Measurements from ENCODE around the gene CDK2AP2.
A peak's percentile ranks its signal among the peaks of the same experiment; 100 is the strongest.
"Not testable (repeated sequence)": the region's sequence is repeated elsewhere in the genome, so short reads cannot be mapped to it uniquely, and the experiment has no call there.

CDK2AP2 gene

GRCh38 chr11:67472882-67473281 is 35.1 kb downstream of the CDK2AP2 start:
- H3K4me1 ChIP-seq (ENCODE audit: control insufficient read depth, insufficient read depth, low read length), result no peaks in the 10 kb centered on the region; the same call in 1 of the 2 replicates
- no peaks in the 10 kb centered on the region for H3K36me3 ChIP-seq (ENCODE audit: control insufficient read depth, insufficient read depth, low read length)
- no CpG with 5 or more reads among the region's 7 CpGs for WGBS (ENCODE audit: insufficient coverage, insufficient read length)
- no peak overlapping the region for H3K4me3 ChIP-seq (ENCODE audit: low read length)
- no peaks in the 10 kb centered on the region for H3K27me3 ChIP-seq (ENCODE audit: control insufficient read depth, insufficient read depth, low read length)
- no peak for DNase-seq (ENCODE audit: low read depth, low spot score)
- H3K27ac ChIP-seq (ENCODE audit: low read length), result no peak overlapping the region
- no peaks in the 10 kb centered on the region for H3K9me3 ChIP-seq (ENCODE audit: control insufficient read depth, insufficient read depth, low read length)

GRCh38 chr11:67470337-67471002 is 37.5 kb downstream of the CDK2AP2 start:
- H3K4me1 ChIP-seq (ENCODE audit: control insufficient read depth, insufficient read depth, low read length), result no peaks in the 10 kb centered on the region; the same call in 1 of the 2 replicates
- DNase-seq (ENCODE audit: low read depth, low spot score), result no peak
- no peak overlapping the region for H3K27ac ChIP-seq (ENCODE audit: low read length)
- no CpG with 5 or more reads among the region's 8 CpGs for WGBS (ENCODE audit: insufficient coverage, insufficient read length)
- no peaks in the 10 kb centered on the region for H3K9me3 ChIP-seq (ENCODE audit: control insufficient read depth, insufficient read depth, low read length)
- H3K27me3 ChIP-seq (ENCODE audit: control insufficient read depth, insufficient read depth, low read length), result no peaks in the 10 kb centered on the region
- H3K4me3 ChIP-seq (ENCODE audit: low read length), result no peak overlapping the region
- no peaks in the 10 kb centered on the region for H3K36me3 ChIP-seq (ENCODE audit: control insufficient read depth, insufficient read depth, low read length)

GRCh38 chr11:67469508-67469811 is 38.5 kb downstream of the CDK2AP2 start:
- H3K9me3 ChIP-seq (ENCODE audit: control insufficient read depth, insufficient read depth, low read length), result no peaks in the 10 kb centered on the region
- DNase-seq (ENCODE audit: low read depth, low spot score), result no peak
- H3K27me3 ChIP-seq (ENCODE audit: control insufficient read depth, insufficient read depth, low read length), result no peaks in the 10 kb centered on the region
- no peaks in the 10 kb centered on the region; the same call in 1 of the 2 replicates for H3K4me1 ChIP-seq (ENCODE audit: control insufficient read depth, insufficient read depth, low read length)
- no peaks in the 10 kb centered on the region for H3K36me3 ChIP-seq (ENCODE audit: control insufficient read depth, insufficient read depth, low read length)
- no CpG with 5 or more reads among the region's 9 CpGs for WGBS (ENCODE audit: insufficient coverage, insufficient read length)
- no peak overlapping the region for H3K27ac ChIP-seq (ENCODE audit: low read length)
- H3K4me3 ChIP-seq (ENCODE audit: low read length), result peak overlapping the region; percentile 93; the same call in 1 of the 2 replicates

- peak; percentile 76 for DNase-seq (ENCODE audit: low read depth, low spot score)
- H3K9me3 ChIP-seq (ENCODE audit: control insufficient read depth, insufficient read depth, low read length), result no peaks in the 10 kb centered on the region
- WGBS (ENCODE audit: insufficient coverage, insufficient read length), result no CpG with 5 or more reads among the region's 76 CpGs
- no peaks in the 10 kb centered on the region; the same call in 1 of the 2 replicates for H3K4me1 ChIP-seq (ENCODE audit: control insufficient read depth, insufficient read depth, low read length)
- H3K27ac ChIP-seq (ENCODE audit: low read length), result no peak within 1 kb of the TSS
- H3K36me3 ChIP-seq (ENCODE audit: control insufficient read depth, insufficient read depth, low read length), result no peaks in the 10 kb centered on the region
- peak within 1 kb of the TSS; percentile 93; the same call in 1 of the 2 replicates for H3K4me3 ChIP-seq (ENCODE audit: low read length)
- no peaks in the 10 kb centered on the region for H3K27me3 ChIP-seq (ENCODE audit: control insufficient read depth, insufficient read depth, low read length)
Measured at GRCh38 chr11:67468759-67469507, 39.0 kb downstream of the CDK2AP2 start, which contains the start of gene TMEM134. TMEM134 (minus strand) TSS chr11:67469251; CDS start chr11:67469192, 59 bp downstream.

- DNase-seq (ENCODE audit: low read depth, low spot score), result no peak
- no CpG with 5 or more reads among the region's 6 CpGs for WGBS (ENCODE audit: insufficient coverage, insufficient read length)
- H3K27me3 ChIP-seq (ENCODE audit: control insufficient read depth, insufficient read depth, low read length), result no peaks in the 10 kb centered on the region
- no peaks in the 10 kb centered on the region for H3K36me3 ChIP-seq (ENCODE audit: control insufficient read depth, insufficient read depth, low read length)
- H3K4me3 ChIP-seq (ENCODE audit: low read length), result peak overlapping the region; percentile 93; the same call in 1 of the 2 replicates
- no peaks in the 10 kb centered on the region; the same call in 1 of the 2 replicates for H3K4me1 ChIP-seq (ENCODE audit: control insufficient read depth, insufficient read depth, low read length)
- H3K27ac ChIP-seq (ENCODE audit: low read length), result no peak overlapping the region
- no peaks in the 10 kb centered on the region for H3K9me3 ChIP-seq (ENCODE audit: control insufficient read depth, insufficient read depth, low read length)
Measured at GRCh38 chr11:67468456-67468758, 39.6 kb downstream of the CDK2AP2 start.

GRCh38 chr11:67468056-67468455 is 39.9 kb downstream of the CDK2AP2 start:
- no peaks in the 10 kb centered on the region for H3K9me3 ChIP-seq (ENCODE audit: control insufficient read depth, insufficient read depth, low read length)
- no CpG with 5 or more reads among the region's 5 CpGs for WGBS (ENCODE audit: insufficient coverage, insufficient read length)

GRCh38 chr11:67466962-67467771 is 40.8 kb downstream of the CDK2AP2 start:
- no peak overlapping the region for H3K4me3 ChIP-seq (ENCODE audit: low read length)
- H3K4me1 ChIP-seq (ENCODE audit: control insufficient read depth, insufficient read depth, low read length), result no peaks in the 10 kb centered on the region; the same call in 1 of the 2 replicates
- H3K27me3 ChIP-seq (ENCODE audit: control insufficient read depth, insufficient read depth, low read length), result no peaks in the 10 kb centered on the region
- no peak for DNase-seq (ENCODE audit: low read depth, low spot score)
- H3K9me3 ChIP-seq (ENCODE audit: control insufficient read depth, insufficient read depth, low read length), result no peaks in the 10 kb centered on the region
- no peaks in the 10 kb centered on the region for H3K36me3 ChIP-seq (ENCODE audit: control insufficient read depth, insufficient read depth, low read length)
- no peak overlapping the region for H3K27ac ChIP-seq (ENCODE audit: low read length)
- WGBS (ENCODE audit: insufficient coverage, insufficient read length), result no CpG with 5 or more reads among the region's 11 CpGs

More at GRCh38 chr11:67468056-67468455, 39.9 kb downstream of the CDK2AP2 start:
- Histone ChIP-seq H3K27me3 (ENCODE audit: control insufficient read depth, insufficient read depth, low read length) (no peaks in the 10 kb centered on the region), H3K4me3 (ENCODE audit: low read length) (peak overlapping the region; percentile 93; the same call in 1 of the 2 replicates), H3K4me1 (ENCODE audit: control insufficient read depth, insufficient read depth, low read length) (no peaks in the 10 kb centered on the region; the same call in 1 of the 2 replicates), H3K36me3 (ENCODE audit: control insufficient read depth, insufficient read depth, low read length) (no peaks in the 10 kb centered on the region), H3K27ac (ENCODE audit: low read length) (no peak overlapping the region)
- DNase-seq (ENCODE audit: low read depth, low spot score), result no peak

GRCh38 chr11:67466367-67466766 is 41.6 kb downstream of the CDK2AP2 start:
- no peaks in the 10 kb centered on the region for H3K27me3 ChIP-seq (ENCODE audit: control insufficient read depth, insufficient read depth, low read length)
- DNase-seq (ENCODE audit: low read depth, low spot score), result no peak
- H3K4me1 ChIP-seq (ENCODE audit: control insufficient read depth, insufficient read depth, low read length), result no peaks in the 10 kb centered on the region; the same call in 1 of the 2 replicates
- WGBS (ENCODE audit: insufficient coverage, insufficient read length), result no CpG with 5 or more reads among the region's 5 CpGs
- no peaks in the 10 kb centered on the region for H3K9me3 ChIP-seq (ENCODE audit: control insufficient read depth, insufficient read depth, low read length)
- H3K27ac ChIP-seq (ENCODE audit: low read length), result no peak overlapping the region
- H3K4me3 ChIP-seq (ENCODE audit: low read length), result no peak overlapping the region
- H3K36me3 ChIP-seq (ENCODE audit: control insufficient read depth, insufficient read depth, low read length), result no peaks in the 10 kb centered on the region

GRCh38 chr11:67465530-67465929 is 42.4 kb downstream of the CDK2AP2 start:
- peak overlapping the region; percentile 90; the same call in 1 of the 2 replicates for H3K4me3 ChIP-seq (ENCODE audit: low read length)
- not testable (repeated sequence) for H3K9me3 ChIP-seq (ENCODE audit: control insufficient read depth, insufficient read depth, low read length); H3K27ac ChIP-seq (ENCODE audit: low read length); H3K27me3 ChIP-seq (ENCODE audit: control insufficient read depth, insufficient read depth, low read length); H3K36me3 ChIP-seq (ENCODE audit: control insufficient read depth, insufficient read depth, low read length); H3K4me1 ChIP-seq (ENCODE audit: control insufficient read depth, insufficient read depth, low read length); DNase-seq (ENCODE audit: low read depth, low spot score)
- WGBS (ENCODE audit: insufficient coverage, insufficient read length), result no CpG with 5 or more reads among the region's 2 CpGs

GRCh38 chr11:67465189-67465510 is 42.8 kb downstream of the CDK2AP2 start:
- no CpG with 5 or more reads among the region's 3 CpGs for WGBS (ENCODE audit: insufficient coverage, insufficient read length)
- H3K9me3 ChIP-seq (ENCODE audit: control insufficient read depth, insufficient read depth, low read length), result no peaks in the 10 kb centered on the region
- H3K27me3 ChIP-seq (ENCODE audit: control insufficient read depth, insufficient read depth, low read length), result no peaks in the 10 kb centered on the region
- no peaks in the 10 kb centered on the region for H3K36me3 ChIP-seq (ENCODE audit: control insufficient read depth, insufficient read depth, low read length)
- no peaks in the 10 kb centered on the region; the same call in 1 of the 2 replicates for H3K4me1 ChIP-seq (ENCODE audit: control insufficient read depth, insufficient read depth, low read length)
- peak overlapping the region; percentile 90; the same call in 1 of the 2 replicates for H3K4me3 ChIP-seq (ENCODE audit: low read length)
- DNase-seq (ENCODE audit: low read depth, low spot score), result no peak
- H3K27ac ChIP-seq (ENCODE audit: low read length), result no peak overlapping the region

Data from iPS DF 6.9 (cell line).